ENCODE data around the gene PFKP. TPM values are rescaled to one million over a fixed set of nuclear protein-coding genes. Genes with fewer than 3 reads are reported as not detected.

Gene PFKP
- total RNA-seq, 2 experiments from 2014 or later = 217 to 219 TPM

GRCh38 chr10:3100093-3100792 lies 32.9 kb downstream of the PFKP start:
- intact Hi-C loops (cut with micrococcal nuclease) = no loop called here
- peaks cover 22% of the 10 kb centered on the region for H3K4me1 Mint-ChIP-seq (ENCODE audit: low read depth)
- H3K27me3 Mint-ChIP-seq = no peaks in the 10 kb centered on the region
- CTCF ChIA-PET = interaction anchor here (1.1 kb wide), 1 partner anchor 9 kb away, joined by 3 read pairs; no protein-coding TSS in a partner anchor
- DNase-seq (no peak), ATAC-seq (no peak)
- no peak overlapping the region for H3K27ac Mint-ChIP-seq
- POLR2A ChIA-PET = interaction anchor here (0.9 kb wide), 1 partner anchor 10 kb away, joined by 3 read pairs; no protein-coding TSS in a partner anchor
- H3K9me3 Mint-ChIP-seq = no peaks in the 10 kb centered on the region
- peaks cover 69% of the 10 kb centered on the region for H3K36me3 Mint-ChIP-seq (ENCODE audit: low read depth)
- no peak overlapping the region for H3K4me3 Mint-ChIP-seq
- TF ChIP-seq, protein P1, sequence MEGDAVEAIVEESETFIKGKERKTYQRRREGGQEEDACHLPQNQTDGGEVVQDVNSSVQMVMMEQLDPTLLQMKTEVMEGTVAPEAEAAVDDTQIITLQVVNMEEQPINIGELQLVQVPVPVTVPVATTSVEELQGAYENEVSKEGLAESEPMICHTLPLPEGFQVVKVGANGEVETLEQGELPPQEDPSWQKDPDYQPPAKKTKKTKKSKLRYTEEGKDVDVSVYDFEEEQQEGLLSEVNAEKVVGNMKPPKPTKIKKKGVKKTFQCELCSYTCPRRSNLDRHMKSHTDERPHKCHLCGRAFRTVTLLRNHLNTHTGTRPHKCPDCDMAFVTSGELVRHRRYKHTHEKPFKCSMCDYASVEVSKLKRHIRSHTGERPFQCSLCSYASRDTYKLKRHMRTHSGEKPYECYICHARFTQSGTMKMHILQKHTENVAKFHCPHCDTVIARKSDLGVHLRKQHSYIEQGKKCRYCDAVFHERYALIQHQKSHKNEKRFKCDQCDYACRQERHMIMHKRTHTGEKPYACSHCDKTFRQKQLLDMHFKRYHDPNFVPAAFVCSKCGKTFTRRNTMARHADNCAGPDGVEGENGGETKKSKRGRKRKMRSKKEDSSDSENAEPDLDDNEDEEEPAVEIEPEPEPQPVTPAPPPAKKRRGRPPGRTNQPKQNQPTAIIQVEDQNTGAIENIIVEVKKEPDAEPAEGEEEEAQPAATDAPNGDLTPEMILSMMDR (IDR thresholded peaks at IDR 0.05) = no peak

- intact Hi-C loops (cut with micrococcal nuclease) = no loop called here
- no peak for ATAC-seq
- Mint-ChIP-seq H3K4me1 (ENCODE audit: low read depth) (peaks cover 14% of the 10 kb centered on the region), H3K9me3 (no peaks in the 10 kb centered on the region), H3K27me3 (no peaks in the 10 kb centered on the region), H3K27ac (no peak overlapping the region), H3K36me3 (ENCODE audit: low read depth) (peaks cover 71% of the 10 kb centered on the region), H3K4me3 (no peak overlapping the region)
- CTCF ChIA-PET = interaction anchor here (1.1 kb wide), 1 partner anchor 10 kb away, joined by 3 read pairs; no protein-coding TSS in a partner anchor
- no peak for DNase-seq
- TF ChIP-seq, protein P1 (IDR thresholded peaks at IDR 0.05) = no peak
- POLR2A ChIA-PET = interaction anchor here (0.9 kb wide), 2 partner anchors 9 to 33 kb away, joined by 3 to 4 read pairs; no protein-coding TSS in a partner anchor
Observed at GRCh38 chr10:3100856-3101640, 33.7 kb downstream of the PFKP start.

DNA sequence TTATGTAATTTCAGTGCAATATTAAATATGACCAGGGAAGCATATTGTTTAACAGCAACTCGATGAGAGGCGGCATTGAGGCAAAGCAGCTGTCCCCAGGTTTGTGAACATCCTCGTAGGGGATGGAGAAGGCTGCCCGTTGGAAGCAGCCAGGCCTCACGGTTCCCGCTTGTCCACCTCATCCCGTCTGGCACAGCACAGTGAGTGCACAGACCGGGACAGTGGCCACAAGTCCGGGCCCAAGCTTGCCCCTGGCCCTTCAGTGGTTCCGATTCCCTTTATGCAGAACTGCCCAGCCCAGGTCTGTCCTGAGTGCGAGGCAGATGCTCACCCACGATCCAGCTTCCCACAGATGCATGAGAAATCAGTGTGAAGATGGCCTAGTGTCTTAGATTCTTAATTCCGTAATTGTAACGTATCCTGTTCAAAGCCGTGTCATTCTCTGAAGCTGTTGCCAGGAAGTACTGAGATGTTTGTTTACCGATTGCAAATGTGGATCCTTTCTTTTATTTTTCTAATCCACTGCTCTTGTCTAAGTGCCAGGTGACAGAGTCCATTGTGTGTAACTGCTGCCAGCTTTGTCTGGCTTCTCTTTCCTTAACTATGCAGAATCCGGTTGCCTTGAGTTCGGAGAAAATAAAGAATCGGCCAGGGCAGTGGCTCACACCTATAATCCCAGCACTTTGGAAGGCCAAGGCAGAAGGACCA lies 35.5 kb downstream of the PFKP start:
- Mint-ChIP-seq H3K27me3 (no peaks in the 10 kb centered on the region), H3K4me1 (ENCODE audit: low read depth) (peaks cover 4% of the 10 kb centered on the region), H3K9me3 (no peaks in the 10 kb centered on the region), H3K4me3 (no peak overlapping the region), H3K27ac (no peak overlapping the region), H3K36me3 (ENCODE audit: low read depth) (peaks cover 70% of the 10 kb centered on the region)
- CTCF ChIA-PET = no interaction called here
- TF ChIP-seq, protein P1 (IDR thresholded peaks at IDR 0.05) = no peak
- POLR2A ChIA-PET = interaction anchor here (1.1 to 1.3 kb wide), 2 partner anchors 22 kb away, joined by 3 read pairs; no protein-coding TSS in a partner anchor
- DNase-seq (no peak), ATAC-seq (no peak)
- intact Hi-C loops (cut with micrococcal nuclease) = no loop called here

- Mint-ChIP-seq H3K27me3 (no peaks in the 10 kb centered on the region), H3K4me1 (ENCODE audit: low read depth) (peaks cover 4% of the 10 kb centered on the region), H3K27ac (no peak overlapping the region), H3K4me3 (no peak overlapping the region), H3K9me3 (no peaks in the 10 kb centered on the region), H3K36me3 (ENCODE audit: low read depth) (peaks cover 77% of the 10 kb centered on the region)
- intact Hi-C loops (cut with micrococcal nuclease) = no loop called here
- ATAC-seq (no peak), DNase-seq (no peak)
- CTCF ChIA-PET = interaction anchor here (0.6 kb wide), 1 partner anchor 11 kb away, joined by 4 read pairs; no protein-coding TSS in a partner anchor
- POLR2A ChIA-PET = interaction anchor here (1.1 to 1.3 kb wide), 2 partner anchors 21 to 22 kb away, joined by 3 read pairs; no protein-coding TSS in a partner anchor
- TF ChIP-seq, protein P1 (IDR thresholded peaks at IDR 0.05) = no peak
Observed at GRCh38 chr10:3103646-3104045, 36.3 kb downstream of the PFKP start.

Data from activated CD8-positive, alpha-beta T cell treated with anti-CD3 and anti-CD28 coated beads for 36 hours (primary cell).